HEK293 (cell line): ENCODE results near the gene PCDHGC5.

Experiments used
- CTCF ChIA-PET: fragments of 350-600 bp; formaldehyde crosslinking; extraction: SDS; loops from one replicate; lab custom pipeline; 2021; ENCODE audit warnings: antibody characterized with exemption; lab: Yijun Ruan, JAX
- POLR2A ChIA-PET: fragments of 300-600 bp; formaldehyde crosslinking; extraction: SDS; loops from one replicate; lab custom pipeline; 2020; ENCODE audit warnings: antibody characterized with exemption, inconsistent platforms; lab: Yijun Ruan, JAX
- H3K27ac ChIP-seq: fragments of 200-500 bp; sonication (Bioruptor generic); 2 replicates; pipeline ENCODE4 v1.5.1; 2014; ENCODE audit warnings: low read depth, low read length, control low read depth, inconsistent platforms; ENCODE audit errors: extremely low read depth
- H3K36me3 ChIP-seq, 2 experiments: fragments of 200-500 bp in 1 of 2; sonication (Bioruptor generic) in 1 of 2; 1 replicate in 1 of 2; 2 replicates in 1 of 2; pipeline ENCODE4 v1.5.1; 2014 to 2017; ENCODE audit warnings: inconsistent platforms in 2 of 2, low read length in 2 of 2; ENCODE audit not compliant: control insufficient read depth in 2 of 2, insufficient read depth in 1 of 2
- H3K4me1 ChIP-seq: fragments of 200-500 bp; sonication (Bioruptor generic); 2 replicates; pipeline ENCODE4 v1.5.1; 2014; ENCODE audit warnings: mild to moderate bottlenecking, low read length, inconsistent platforms; ENCODE audit not compliant: control insufficient read depth, insufficient read depth
- H3K4me3 ChIP-seq: 2 replicates; pipeline ENCODE4 v1.5.1; 2011; ENCODE audit warnings: low read depth, mild to moderate bottlenecking, control low read depth, low read length, moderate library complexity
- H3K9me3 ChIP-seq: fragments of 200-500 bp; sonication (Bioruptor generic); 2 replicates; pipeline ENCODE4 v1.5.1; 2014; ENCODE audit warnings: low read depth, low read length, inconsistent platforms; ENCODE audit not compliant: control insufficient read depth, insufficient read depth
- CTCF ChIP-seq: fragments of 450-650 bp; formaldehyde crosslinking; IDR thresholded peaks from 2 replicates; pipeline ENCODE4 v1.5.1; 2016; ENCODE audit warnings: missing biosample characterization, missing genetic modification characterization
- HOXC10 ChIP-seq: sonication (generic); formaldehyde crosslinking; IDR thresholded peaks from 2 replicates; pipeline ENCODE4 v1.8.1; 2023; ENCODE audit warnings: mild to moderate bottlenecking, missing genetic modification reagents
- KLF16 ChIP-seq: fragments of 450-650 bp; formaldehyde crosslinking; IDR thresholded peaks from 2 replicates; pipeline ENCODE4 v1.5.1; 2017; ENCODE audit warnings: missing biosample characterization, missing genetic modification characterization
- SALL2 ChIP-seq: fragments of 450-650 bp; formaldehyde crosslinking; IDR thresholded peaks from 2 replicates; pipeline ENCODE4 v1.5.0; 2017; ENCODE audit warnings: missing biosample characterization, mild to moderate bottlenecking, missing genetic modification characterization, borderline replicate concordance
- ZBTB17 ChIP-seq: fragments of 450-650 bp; formaldehyde crosslinking; IDR thresholded peaks from 2 replicates; pipeline ENCODE4 v1.5.1; 2016; ENCODE audit warnings: missing biosample characterization, missing genetic modification characterization
- ZNF10 ChIP-seq: fragments of 450-650 bp; formaldehyde crosslinking; IDR thresholded peaks from 2 replicates; pipeline ENCODE4 v1.5.1; 2017; ENCODE audit warnings: missing biosample characterization, missing genetic modification characterization
- ZNF121 ChIP-seq: fragments of 450-650 bp; formaldehyde crosslinking; IDR thresholded peaks from 2 replicates; pipeline ENCODE4 v1.5.1; 2016; ENCODE audit warnings: missing biosample characterization, missing genetic modification characterization
- ZNF132 ChIP-seq: fragments of 450-650 bp; formaldehyde crosslinking; IDR thresholded peaks from 2 replicates; pipeline ENCODE4 v1.5.1; 2017; ENCODE audit warnings: missing biosample characterization, missing genetic modification characterization, borderline replicate concordance
- ZNF138 ChIP-seq: fragments of 450-650 bp; formaldehyde crosslinking; IDR thresholded peaks from 2 replicates; pipeline ENCODE4 v1.5.1; 2016; ENCODE audit warnings: missing biosample characterization, missing genetic modification characterization, borderline replicate concordance
- ZNF157 ChIP-seq: fragments of 450-650 bp; formaldehyde crosslinking; IDR thresholded peaks from 2 replicates; pipeline ENCODE4 v1.5.1; 2016; ENCODE audit warnings: missing biosample characterization, missing genetic modification characterization
- ZNF18 ChIP-seq: fragments of 450-650 bp; formaldehyde crosslinking; IDR thresholded peaks from 2 replicates; pipeline ENCODE4 v1.5.1; 2016; ENCODE audit warnings: missing biosample characterization, missing genetic modification characterization
- ZNF2 ChIP-seq: fragments of 450-650 bp; formaldehyde crosslinking; IDR thresholded peaks from 2 replicates; pipeline ENCODE4 v1.5.1; 2016; ENCODE audit warnings: missing biosample characterization, missing genetic modification characterization
- ZNF24 ChIP-seq: fragments of 450-650 bp; formaldehyde crosslinking; IDR thresholded peaks from 2 replicates; pipeline ENCODE4 v1.5.1; 2016; ENCODE audit warnings: missing biosample characterization, missing genetic modification characterization
- ZNF335 ChIP-seq: fragments of 450-650 bp; formaldehyde crosslinking; conservative IDR thresholded peaks from 2 replicates; pipeline ENCODE4 v1.5.1; 2016; ENCODE audit warnings: missing biosample characterization, missing genetic modification characterization
- ZNF426 ChIP-seq: fragments of 450-650 bp; formaldehyde crosslinking; IDR thresholded peaks from 2 replicates; pipeline ENCODE4 v1.5.1; 2017; ENCODE audit warnings: missing biosample characterization, missing genetic modification characterization, mild to moderate bottlenecking, inconsistent platforms, moderate library complexity
- ZNF473 ChIP-seq: fragments of 450-650 bp; formaldehyde crosslinking; IDR thresholded peaks from 2 replicates; pipeline ENCODE4 v1.5.1; 2017; ENCODE audit warnings: missing biosample characterization, missing genetic modification characterization
- ZNF48 ChIP-seq: fragments of 450-650 bp; formaldehyde crosslinking; IDR thresholded peaks from 2 replicates; pipeline ENCODE4 v1.5.1; 2016; ENCODE audit warnings: missing biosample characterization, missing genetic modification characterization
- ZNF701 ChIP-seq: fragments of 450-650 bp; formaldehyde crosslinking; IDR thresholded peaks from 2 replicates; pipeline ENCODE4 v1.5.1; 2016; ENCODE audit warnings: missing biosample characterization, missing genetic modification characterization
- TF ChIP-seq, protein P1 (sequence below): IDR thresholded peaks from 2 replicates; pipeline ENCODE4 v1.6.1; 2011; ENCODE audit warnings: mild to moderate bottlenecking, low read depth, low read length, borderline replicate concordance

PCDHGC5 gene

DNA sequence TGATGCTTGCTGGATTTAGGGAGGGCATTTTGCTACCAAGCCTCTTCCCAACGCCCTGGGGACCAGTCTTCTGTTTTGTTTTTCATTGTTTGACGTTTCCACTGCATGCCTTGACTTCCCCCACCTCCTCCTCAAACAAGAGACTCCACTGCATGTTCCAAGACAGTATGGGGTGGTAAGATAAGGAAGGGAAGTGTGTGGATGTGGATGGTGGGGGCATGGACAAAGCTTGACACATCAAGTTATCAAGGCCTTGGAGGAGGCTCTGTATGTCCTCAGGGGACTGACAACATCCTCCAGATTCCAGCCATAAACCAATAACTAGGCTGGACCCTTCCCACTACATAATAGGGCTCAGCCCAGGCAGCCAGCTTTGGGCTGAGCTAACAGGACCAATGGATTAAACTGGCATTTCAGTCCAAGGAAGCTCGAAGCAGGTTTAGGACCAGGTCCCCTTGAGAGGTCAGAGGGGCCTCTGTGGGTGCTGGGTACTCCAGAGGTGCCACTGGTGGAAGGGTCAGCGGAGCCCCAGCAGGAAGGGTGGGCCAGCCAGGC lies 23.0 kb downstream of the PCDHGC5 start:
- Histone ChIP-seq H3K4me1 (no peaks in the 10 kb centered on the region; the same call in 1 of the 2 replicates), H3K4me3 (no peak overlapping the region), H3K27ac (no peak overlapping the region), H3K36me3 (peaks cover 0 to 33% of the 10 kb centered on the region in 2 experiments; a peak in 1 of 3 replicates), H3K9me3 (no peaks in the 10 kb centered on the region)
- TF ChIP-seq ZNF335 (tag by site-specific recombination): no peak
- no peak for TF ChIP-seq SALL2 (tag by site-specific recombination)
- TF ChIP-seq ZNF157 (tag by site-specific recombination): no peak
- no peak for TF ChIP-seq HOXC10 (CRISPR knock-in tag)
- TF ChIP-seq ZNF132: no peak
- no peak for TF ChIP-seq ZNF24 (tag by site-specific recombination)
- TF ChIP-seq ZNF701 (tag by site-specific recombination): no peak
- TF ChIP-seq ZNF18: no peak
- no peak for TF ChIP-seq ZNF138 (tag by site-specific recombination)
- no peak for TF ChIP-seq ZNF473 (tag by site-specific recombination)
- TF ChIP-seq ZNF121 (tag by site-specific recombination): no peak
- TF ChIP-seq ZBTB17 (tag by site-specific recombination): no peak
- TF ChIP-seq ZNF48 (tag by site-specific recombination): no peak
- no peak for TF ChIP-seq KLF16
- ChIA-PET POLR2A (no interaction called here), CTCF (interaction anchor here (0.5 to 5.8 kb wide), 9 partner anchors 9 to 464 kb away, joined by 3 to 67 read pairs (median 4); partner anchors contain the start of genes PCDHGA11 and PCDHGA12)

DNA sequence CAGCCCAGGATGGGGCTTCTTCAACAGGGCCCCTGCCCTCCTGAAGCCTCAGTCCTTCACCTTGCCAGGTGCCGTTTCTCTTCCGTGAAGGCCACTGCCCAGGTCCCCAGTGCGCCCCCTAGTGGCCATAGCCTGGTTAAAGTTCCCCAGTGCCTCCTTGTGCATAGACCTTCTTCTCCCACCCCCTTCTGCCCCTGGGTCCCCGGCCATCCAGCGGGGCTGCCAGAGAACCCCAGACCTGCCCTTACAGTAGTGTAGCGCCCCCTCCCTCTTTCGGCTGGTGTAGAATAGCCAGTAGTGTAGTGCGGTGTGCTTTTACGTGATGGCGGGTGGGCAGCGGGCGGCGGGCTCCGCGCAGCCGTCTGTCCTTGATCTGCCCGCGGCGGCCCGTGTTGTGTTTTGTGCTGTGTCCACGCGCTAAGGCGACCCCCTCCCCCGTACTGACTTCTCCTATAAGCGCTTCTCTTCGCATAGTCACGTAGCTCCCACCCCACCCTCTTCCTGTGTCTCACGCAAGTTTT lies 23.6 kb downstream of the PCDHGC5 start:
- TF ChIP-seq ZNF18 (no peak), ZNF10 (tag by site-specific recombination) (peak; percentile 72), ZNF2 (tag by site-specific recombination) (0 out of 2 replicates have a peak, but pooled peaks have one; percentile 23), CTCF (tag by site-specific recombination) (peak; percentile 68), ZNF426 (tag by site-specific recombination) (no peak)
- TF ChIP-seq, protein P1, sequence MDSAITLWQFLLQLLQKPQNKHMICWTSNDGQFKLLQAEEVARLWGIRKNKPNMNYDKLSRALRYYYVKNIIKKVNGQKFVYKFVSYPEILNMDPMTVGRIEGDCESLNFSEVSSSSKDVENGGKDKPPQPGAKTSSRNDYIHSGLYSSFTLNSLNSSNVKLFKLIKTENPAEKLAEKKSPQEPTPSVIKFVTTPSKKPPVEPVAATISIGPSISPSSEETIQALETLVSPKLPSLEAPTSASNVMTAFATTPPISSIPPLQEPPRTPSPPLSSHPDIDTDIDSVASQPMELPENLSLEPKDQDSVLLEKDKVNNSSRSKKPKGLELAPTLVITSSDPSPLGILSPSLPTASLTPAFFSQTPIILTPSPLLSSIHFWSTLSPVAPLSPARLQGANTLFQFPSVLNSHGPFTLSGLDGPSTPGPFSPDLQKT: no peak
- no peak overlapping the region for H3K27ac ChIP-seq
- peaks cover 0 to 39% of the 10 kb centered on the region in 2 experiments; a peak in 1 of 3 replicates for H3K36me3 ChIP-seq
- no peaks in the 10 kb centered on the region for H3K9me3 ChIP-seq
- no peak overlapping the region for H3K4me3 ChIP-seq
- no peaks in the 10 kb centered on the region; the same call in 1 of the 2 replicates for H3K4me1 ChIP-seq
- POLR2A ChIA-PET: no interaction called here
- CTCF ChIA-PET: interaction anchor here (0.5 to 5.8 kb wide), 23 partner anchors 10 to 434 kb away, joined by 3 to 67 read pairs (median 3); partner anchors contain the start of genes PCDHGA11, PCDHGA12, PCDHGA4 and PCDHGC5
